Activated gamma-delta T cell (primary cell): ENCODE results near the gene NAE1.

Experiments used
- DNase-seq: peaks from one replicate; lab custom pipeline; 2025; lab: John Stamatoyannopoulos, UW

Gene NAE1

GRCh38 chr16:66850115-66850815, 19.5 kb upstream of the NAE1 start:
- DNase-seq = no peak

- DNase-seq = no peak
These were observed 18.8 kb upstream of the NAE1 start for GRCh38 chr16:66849549-66849948.

GRCh38 chr16:66849021-66849420, 18.2 kb upstream of the NAE1 start:
- DNase-seq = no peak

DNA sequence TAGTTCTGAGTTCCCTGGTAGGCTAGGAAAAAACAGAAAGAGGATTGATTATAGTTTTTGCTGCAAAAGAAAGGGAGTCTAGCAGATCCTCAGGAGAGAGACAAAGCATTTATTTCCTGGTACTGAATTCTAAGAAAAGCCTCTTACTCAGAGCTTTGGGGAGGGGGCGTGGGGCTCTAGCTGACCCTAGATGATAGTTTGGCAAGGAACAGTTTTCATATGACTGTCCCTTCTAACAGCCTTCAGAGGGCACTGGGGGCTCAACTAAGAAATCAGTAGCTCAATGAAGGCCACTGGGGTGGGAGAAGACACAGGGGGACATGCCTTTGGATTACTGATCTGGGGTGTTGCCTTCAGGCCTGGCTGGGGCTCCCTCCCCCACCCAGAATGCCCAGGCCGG, 17.4 kb upstream of the NAE1 start:
- DNase-seq = no peak

DNA sequence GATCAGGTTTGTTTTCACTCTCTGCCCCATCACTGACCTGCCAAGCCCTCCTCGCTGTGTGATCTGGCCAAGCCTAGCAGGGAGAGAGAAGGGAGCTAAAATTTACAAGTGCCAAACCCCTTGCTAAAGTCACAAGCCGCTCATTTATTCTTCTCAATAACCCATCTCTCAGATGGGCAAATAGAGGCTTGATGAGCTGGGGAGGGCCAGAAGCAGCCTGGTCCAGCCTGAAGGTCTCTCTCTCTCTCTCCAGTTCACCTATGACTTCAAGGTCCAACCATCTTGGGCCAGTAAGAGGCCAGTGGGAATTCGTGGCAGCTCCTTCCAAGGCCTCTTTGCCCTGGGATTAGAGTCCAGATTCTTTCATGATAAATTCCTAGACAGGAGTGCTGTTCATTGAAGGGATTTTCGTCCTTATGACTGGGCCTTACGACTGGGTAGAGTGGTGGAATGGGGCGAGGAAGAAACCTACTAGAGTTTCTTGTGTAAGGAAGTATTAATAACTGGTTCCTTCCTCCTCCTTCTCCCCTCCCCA, 16.8 kb upstream of the NAE1 start:
- DNase-seq = no peak

DNA sequence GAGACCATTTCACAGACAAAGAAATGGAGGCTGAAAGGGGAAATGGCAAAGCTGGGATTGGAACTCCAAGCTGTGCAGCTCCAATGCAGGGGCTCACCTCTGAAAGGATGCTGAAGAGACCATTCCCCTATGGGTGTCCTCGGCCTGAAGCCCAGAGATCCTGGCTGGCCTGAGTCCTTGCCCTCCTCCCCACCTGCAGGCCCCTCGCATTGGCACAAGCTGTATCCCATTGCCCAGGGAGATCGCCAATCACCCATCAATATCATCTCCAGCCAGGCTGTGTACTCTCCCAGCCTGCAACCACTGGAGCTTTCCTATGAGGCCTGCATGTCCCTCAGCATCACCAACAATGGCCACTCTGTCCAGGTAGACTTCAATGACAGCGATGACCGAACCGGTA, 16.1 kb upstream of the NAE1 start:
- no peak for DNase-seq

DNA sequence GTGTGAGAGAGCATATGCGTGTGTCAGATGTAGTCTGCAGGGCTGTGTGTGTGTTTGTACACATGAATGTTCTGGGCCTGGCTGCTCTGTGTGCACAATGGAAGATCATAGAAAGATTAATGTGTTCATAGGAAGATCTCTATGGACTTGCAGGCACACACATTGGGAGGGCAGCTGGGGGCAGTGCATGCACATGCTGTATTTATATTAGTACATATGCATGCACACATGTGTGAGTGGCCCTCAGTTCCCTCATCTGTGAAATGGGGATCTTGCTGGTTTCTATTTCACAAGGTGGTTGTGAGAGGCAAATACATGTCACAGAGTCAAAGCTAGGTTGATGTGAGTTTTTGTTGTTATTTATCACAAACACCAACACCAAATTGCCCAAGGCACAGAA, 15.5 kb upstream of the NAE1 start:
- no peak for DNase-seq

DNA sequence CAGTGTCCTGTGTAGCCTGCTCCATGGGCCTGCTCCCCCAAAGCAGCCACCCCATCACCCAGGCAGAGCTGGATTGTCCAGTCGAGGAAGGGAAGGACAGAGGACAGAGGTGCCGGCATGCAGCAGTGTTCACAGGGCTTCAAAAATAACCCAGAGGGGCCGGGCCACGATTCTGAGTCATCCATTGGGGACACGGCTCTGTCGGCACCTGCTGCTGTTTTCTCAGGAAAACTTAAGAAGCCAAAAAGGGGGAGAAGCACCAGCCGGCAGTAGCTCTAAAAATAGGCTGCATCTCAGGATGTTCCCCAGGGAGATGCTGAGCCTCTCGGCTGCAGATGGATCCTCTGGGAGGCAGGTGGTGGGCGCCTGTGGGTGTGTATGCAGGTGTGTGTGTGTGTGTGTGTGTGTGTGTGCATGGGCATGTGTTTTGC, 15.0 kb upstream of the NAE1 start:
- no peak for DNase-seq

- no peak for DNase-seq
These were observed 14.3 kb upstream of the NAE1 start for GRCh38 chr16:66845080-66845410.

GRCh38 chr16:66844342-66845079, 13.7 kb upstream of the NAE1 start, which contains the start of gene CA7:
CA7 (plus strand) TSS chr16:66844414; CDS start chr16:66844488, 74 bp downstream.
- no peak for DNase-seq

DNA sequence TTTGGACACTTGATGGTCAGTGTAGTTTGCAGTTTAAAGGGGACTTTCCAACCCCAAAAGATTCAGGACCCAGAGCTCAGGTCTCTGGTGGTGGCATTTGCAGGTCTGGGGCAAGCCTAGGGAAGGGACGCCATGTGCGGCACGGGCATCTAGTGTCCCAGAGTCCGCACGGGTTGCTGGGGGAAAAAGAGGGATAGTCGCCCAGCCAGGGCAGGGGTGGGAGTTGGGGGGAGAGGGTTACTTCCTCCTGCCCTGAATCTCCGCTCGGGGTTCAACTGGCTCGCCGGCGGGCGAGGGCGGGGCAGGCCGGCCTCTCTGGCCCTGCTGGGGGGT, 13.2 kb upstream of the NAE1 start:
- no peak for DNase-seq

- no peak for DNase-seq
These were observed 12.4 kb upstream of the NAE1 start for GRCh38 chr16:66843191-66843590.

DNA sequence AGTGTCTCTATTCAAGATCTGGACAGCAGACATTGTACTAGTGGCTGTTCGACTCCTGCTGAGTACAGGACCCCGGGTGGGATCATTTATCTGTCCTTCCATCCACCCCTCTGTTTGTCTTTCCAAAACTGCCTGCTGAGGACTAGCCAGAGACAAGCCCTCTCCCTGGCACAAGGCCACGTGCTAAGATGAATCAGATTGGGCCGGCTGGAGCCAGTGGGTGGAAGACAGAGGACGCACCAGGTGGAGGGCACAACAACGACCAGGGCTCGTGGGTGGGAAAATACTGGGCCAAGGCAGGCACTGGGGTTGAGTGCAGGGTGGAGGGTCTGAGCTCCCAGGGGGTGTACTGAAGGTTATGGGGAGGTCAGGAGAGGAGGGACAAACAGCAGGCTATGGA, 12.0 kb upstream of the NAE1 start:
- no peak for DNase-seq

- no peak for DNase-seq
These were observed 10.6 kb upstream of the NAE1 start for GRCh38 chr16:66841366-66841765.

DNA sequence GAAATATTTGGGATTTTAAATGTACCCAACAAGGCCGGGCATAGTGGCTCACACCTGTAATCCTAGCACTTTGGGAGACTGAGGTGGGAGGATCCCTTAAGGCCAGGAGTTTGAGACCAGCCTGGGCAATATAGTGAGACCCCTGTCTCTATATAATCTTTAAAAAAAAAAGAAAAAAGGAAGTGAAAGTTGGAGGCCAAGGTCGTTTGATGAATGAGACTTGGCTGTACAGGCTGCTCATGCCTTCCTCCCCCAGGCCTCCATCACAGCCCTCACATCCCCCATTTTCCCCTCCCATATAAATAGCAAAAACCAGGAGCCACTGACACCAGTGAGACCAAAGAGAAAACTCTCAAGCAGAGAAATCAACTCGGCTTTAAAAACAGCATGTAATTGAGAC, 10.1 kb upstream of the NAE1 start:
- DNase-seq = no peak

DNA sequence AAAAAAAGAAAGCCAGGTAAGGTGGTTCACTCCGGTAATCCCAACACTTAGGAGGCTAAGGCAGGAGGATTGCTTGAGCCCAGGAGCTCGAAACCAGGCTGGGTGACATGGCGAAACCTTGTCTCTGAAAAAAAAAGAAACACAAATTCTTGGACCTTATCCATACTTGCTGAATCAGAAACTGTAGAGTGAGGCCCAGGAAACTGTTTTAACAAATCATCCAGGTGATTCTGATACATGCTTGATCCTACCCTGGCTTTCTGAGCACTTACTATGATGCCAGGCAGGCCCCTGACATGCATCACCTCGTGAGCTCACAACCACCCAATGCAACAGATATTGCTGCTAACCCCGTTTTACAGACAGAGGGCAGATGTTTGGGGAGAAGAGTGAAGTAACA, 4.0 kb upstream of the NAE1 start:
- DNase-seq = no peak

DNA sequence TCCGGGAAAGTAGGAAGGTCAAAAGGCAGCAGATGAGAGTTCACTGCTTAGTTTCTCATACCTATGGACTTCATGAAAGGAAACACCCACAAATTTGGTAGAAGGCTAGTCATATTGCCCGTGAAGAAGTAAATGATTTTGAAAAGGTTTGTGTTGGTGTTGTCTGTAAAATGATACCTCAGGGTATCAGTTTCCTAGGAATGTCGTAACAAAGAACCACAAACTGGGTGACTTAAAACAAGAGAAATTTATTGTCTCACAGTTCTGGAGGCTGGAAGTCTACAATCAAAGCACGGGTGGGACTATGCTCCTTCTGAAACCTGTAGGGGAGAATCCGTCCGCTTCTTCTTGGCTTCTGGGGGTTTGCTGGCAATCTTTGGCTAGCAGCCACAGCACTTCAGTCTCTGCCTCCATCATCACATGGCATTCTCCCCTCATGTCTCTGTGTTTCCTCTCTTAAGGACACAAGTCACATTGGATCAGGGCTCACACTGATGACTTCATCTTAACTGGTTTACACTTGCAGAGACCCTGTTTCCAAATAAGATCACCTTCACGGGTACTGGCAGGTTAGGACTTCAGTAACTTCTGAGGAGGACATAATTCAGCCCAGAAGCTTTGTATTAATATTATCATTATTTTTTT, 2.0 kb upstream of the NAE1 start:
- DNase-seq = no peak

DNA sequence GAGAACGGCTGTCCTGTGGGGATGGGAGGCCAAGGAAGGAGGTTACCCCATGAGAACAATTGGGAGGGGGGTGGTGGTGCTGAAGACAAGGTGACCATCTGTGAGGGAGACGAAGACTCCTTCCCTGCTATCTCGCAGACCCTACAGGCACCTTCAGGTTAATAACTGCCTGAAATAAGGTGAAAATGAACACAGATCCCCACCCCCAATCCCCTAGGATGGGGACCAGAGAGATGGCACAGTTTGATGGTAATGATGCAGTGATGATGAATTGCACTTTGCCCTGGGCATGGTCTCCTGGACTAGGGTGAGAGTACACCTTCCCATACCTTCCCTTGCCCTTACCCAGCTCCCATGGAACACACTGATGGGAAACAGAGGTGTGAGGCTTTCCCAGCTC, 1.4 kb upstream of the NAE1 start:
- no peak for DNase-seq

GRCh38 chr16:66824006-66824405, 6.8 kb downstream of the NAE1 start:
- no peak for DNase-seq

GRCh38 chr16:66814734-66815133, 16.0 kb downstream of the NAE1 start:
- DNase-seq = no peak

- no peak for DNase-seq
These were observed 19.7 kb downstream of the NAE1 start for GRCh38 chr16:66811043-66811442.

GRCh38 chr16:66810391-66810790, 20.4 kb downstream of the NAE1 start:
- no peak for DNase-seq

GRCh38 chr16:66809765-66810164, 21.0 kb downstream of the NAE1 start:
- no peak for DNase-seq
